ENCODE measurements around the gene PER1.
"Not testable (repeated sequence)": the region's sequence is repeated elsewhere in the genome, so short reads cannot be mapped to it uniquely, and the experiment has no call there.

PER1 gene

GRCh38 chr17:8121681-8122421, 30.4 kb downstream of the PER1 start:
- ATAC-seq = peak; percentile 26
- peak; percentile 81 for DNase-seq

DNA sequence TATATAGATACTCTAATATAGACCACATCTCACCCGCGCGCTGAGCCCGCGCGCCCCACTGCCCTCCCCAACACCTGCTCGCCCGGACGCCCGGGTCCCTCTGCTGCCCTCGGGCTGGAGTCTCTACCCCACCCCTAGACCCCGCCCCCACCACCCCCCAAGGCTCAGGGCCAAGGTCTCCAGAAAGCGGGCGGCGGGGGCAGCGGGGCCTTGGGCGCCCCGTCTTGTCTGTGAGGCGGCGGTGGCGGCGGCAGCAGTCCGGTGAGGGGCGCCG, 30.9 kb downstream of the PER1 start:
- ATAC-seq (no peak), DNase-seq (no peak)

DNA sequence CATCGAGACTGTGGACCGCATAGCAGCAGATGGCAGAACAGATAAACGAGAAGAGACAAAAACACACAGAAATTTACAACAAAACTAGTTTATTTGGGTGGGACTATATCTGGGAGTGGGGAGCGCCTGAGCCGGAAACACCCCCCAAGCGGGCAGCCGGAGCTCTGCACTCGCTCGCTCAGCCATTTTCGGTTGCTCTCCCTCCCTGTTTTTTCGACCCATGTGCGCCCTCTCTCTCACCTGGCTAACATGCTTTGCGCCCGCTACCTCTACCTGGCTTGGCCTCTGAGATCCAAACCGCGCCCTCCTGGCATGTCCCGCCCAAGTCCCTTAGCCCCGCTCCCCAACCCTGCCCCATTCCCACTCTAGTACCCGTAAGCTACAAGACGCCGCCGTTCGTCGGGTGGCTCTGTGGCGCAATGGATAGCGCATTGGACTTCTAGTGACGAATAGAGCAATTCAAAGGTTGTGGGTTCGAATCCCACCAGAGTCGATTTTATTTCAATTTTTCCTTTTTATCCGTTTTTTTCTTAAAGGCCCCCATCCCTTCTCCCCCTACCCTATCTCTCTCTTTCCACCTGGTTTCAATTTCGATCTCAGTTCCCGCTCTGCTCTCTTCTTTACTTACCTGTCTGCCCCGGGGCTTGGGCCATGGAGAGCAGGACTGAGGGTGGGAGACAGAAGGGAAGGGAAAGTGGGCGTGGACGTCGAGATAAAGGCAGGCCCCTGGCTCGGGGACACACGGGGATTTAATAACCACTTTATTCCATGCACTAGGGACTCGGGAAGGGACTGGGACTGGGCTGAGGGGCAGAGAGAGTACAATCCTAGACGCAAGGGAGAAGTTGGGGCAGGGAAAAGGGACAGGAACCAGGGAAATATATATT, 31.4 kb downstream of the PER1 start:
- ATAC-seq = no peak
- DNase-seq = peak; percentile 80

DNA sequence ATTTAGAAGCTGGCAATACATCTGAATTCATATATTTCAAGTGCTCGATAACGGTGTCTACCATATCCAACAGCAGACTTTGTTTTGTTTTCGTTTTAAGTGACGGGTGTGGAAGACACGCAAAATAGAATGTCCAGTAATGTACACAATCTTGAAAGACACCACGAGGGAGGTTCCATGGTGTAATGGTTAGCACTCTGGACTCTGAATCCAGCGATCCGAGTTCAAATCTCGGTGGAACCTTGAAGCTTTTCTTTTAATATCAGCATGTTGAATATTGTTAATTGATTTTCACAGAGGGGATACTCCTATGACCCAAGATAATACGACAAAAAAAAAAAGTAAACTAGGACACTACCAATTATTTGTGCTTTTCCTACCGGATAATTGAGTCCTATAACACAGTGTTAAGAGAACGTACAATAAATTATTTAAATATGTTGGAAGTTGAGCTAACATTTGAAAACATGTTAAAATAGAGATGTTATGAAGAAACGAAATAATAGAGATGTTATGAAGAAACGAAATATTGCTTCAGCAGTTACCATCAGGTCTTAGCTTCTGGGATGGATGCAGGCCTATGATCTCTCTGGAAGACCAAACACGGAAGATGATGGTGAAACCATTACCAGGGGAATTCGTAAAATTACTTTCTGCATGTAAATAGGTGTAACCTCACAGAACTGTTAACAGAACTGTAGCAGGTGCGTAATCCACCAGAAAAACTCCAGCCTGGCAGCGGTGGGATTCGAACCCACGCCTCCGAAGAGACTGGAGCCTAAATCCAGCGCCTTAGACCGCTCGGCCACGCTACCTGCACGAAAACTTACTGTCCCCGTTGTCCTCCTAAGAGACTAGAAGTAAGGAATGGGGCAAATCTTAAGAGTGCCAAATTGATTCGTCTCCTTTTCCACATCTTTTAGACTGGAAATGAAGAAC, 32.4 kb downstream of the PER1 start:
- ATAC-seq (peak; percentile 68), DNase-seq (peak; percentile 91)

DNA sequence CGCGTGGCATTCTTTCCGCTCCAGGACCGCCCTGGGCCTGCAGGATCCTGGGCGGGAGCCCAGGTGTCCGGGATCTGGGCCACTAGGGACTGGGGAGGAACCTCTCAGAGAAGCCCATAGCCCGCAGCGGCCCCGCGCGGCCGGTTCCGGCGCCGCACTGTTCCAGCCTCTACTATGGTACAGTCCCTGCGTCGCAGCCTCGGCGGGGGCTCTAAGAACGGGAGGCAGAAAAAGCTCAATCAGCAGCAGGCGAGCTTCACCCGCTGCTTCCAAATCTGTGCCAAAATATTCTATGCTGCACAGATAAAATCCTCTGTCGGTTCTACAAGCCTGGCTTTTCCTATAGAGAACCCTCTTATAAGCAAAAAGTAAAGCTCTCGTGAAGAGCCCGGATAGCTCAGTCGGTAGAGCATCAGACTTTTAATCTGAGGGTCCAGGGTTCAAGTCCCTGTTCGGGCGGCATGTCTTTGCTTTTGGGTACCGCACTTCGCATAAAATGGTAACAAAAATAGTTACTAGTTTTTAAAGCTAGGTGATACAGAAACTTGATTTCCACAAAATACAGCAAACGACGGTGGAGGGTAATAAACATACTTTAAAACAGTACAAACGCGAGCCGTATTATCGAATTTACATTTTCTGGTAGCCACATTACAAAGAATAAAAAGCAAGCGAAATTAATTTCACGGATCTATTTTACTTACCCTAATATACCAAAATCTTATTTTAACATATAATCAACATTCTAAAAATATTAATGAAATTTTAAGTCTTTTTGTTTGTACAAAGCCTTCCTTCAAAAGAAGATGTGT, 33.2 kb downstream of the PER1 start:
- ATAC-seq (peak; percentile 57), DNase-seq (peak; percentile 92)

- DNase-seq = no peak
- ATAC-seq = no peak
Observed at GRCh38 chr17:8117980-8118768, 34.0 kb downstream of the PER1 start, which contains the start of gene ALOXE3. Gene ALOXE3, minus strand, starts transcription at chr17:8118514. Its CDS starts 524 bp downstream, at chr17:8117990.

DNA sequence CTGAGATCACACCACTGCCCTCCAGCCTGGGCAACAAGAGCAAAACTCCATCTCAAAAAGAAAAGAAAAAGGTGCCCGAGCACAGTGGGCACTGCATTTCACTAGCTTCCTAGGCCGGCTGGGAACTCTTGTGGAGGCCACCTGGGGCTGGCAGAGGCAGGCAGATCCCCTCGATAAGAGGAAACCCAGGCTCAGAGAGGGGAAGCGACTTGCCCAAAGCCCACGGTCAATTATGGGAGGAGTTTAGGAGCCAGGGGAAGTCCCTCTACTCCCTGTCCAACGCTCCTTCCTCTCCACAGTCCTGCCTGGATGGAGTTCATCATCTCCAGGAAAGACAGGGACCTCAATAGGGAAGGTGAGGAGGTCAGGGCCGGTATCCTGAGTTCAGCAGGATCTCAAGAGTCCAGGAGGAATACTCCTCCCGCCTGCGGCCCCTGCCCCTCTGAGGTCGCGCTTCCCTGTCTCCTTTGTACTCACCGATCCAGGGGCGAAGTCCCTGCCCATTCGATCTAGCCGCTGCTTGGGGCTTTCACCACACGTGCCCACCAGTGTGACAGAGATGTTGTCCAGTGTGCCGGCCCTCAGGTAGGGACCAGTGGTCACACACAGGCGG, 34.7 kb downstream of the PER1 start:
- no peak for DNase-seq
- ATAC-seq = no peak

- DNase-seq (no peak), ATAC-seq (no peak)
Observed at GRCh38 chr17:8116776-8117175, 35.4 kb downstream of the PER1 start.

GRCh38 chr17:8110907-8111306, 41.3 kb downstream of the PER1 start:
- no peak for ATAC-seq

GRCh38 chr17:8110456-8110804, 41.8 kb downstream of the PER1 start:
- DNase-seq (no peak), ATAC-seq (no peak)

More at GRCh38 chr17:8110907-8111306, 41.3 kb downstream of the PER1 start:
- DNase-seq = no peak

DNA sequence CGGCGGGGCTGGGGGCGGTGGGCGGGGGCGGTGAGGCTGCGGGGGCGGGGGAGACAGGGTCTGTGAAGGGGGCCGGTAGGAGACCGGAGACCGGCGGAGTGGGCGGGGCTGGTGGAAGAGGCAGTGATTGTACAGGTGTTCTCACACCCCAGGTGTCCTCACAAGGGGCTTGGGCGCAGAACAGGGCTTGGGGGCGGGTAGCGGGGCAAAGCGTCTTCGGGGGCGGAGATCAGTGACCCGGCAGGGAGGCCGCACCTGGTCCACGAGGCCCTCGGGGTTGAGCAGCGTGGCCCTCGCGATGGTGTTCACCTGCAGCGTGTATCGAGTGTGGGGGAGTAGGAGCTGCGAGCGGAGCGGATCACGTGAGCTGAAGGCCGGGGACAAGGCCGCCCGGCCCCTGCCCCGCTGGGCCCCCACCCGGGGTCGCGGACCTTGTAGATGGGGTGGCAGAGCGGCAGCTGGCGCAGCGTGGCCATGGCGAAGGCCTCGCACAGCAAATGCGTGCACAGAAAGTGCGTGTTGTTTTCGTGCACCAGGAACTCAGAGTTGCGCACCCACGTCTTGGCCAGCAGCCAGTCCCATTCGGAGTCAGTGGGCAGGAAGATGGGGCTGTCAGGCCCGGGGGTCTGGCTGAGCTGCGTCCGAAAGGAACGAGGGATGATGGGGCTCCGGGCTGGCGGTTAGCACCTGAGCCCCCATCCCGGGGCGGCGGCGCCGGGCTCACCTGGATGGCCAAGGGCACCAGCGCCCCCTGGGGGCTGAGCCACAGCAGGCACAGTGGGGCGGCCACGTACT, 42.3 kb downstream of the PER1 start:
- DNase-seq = peak; percentile 86

GRCh38 chr17:8108972-8109660, 43.1 kb downstream of the PER1 start:
- no peak for ATAC-seq
- DNase-seq = no peak

More for the DNA sequence above, 42.3 kb downstream of the PER1 start:
- ATAC-seq = peak; percentile 87

- DNase-seq, ATAC-seq: not testable (repeated sequence)
Observed at GRCh38 chr17:8106980-8107379, 45.2 kb downstream of the PER1 start.

GRCh38 chr17:8105957-8106398, 46.2 kb downstream of the PER1 start:
- ATAC-seq (no peak), DNase-seq (no peak)

GRCh38 chr17:8104911-8105310, 47.3 kb downstream of the PER1 start:
- DNase-seq (no peak), ATAC-seq (no peak)

- DNase-seq (no peak), ATAC-seq (no peak)
Observed at GRCh38 chr17:8103549-8103948, 48.7 kb downstream of the PER1 start.

- ATAC-seq = no peak
Observed at GRCh38 chr17:8101721-8102120, 50.5 kb downstream of the PER1 start.

GRCh38 chr17:8100763-8101162, 51.4 kb downstream of the PER1 start:
- no peak for DNase-seq
- no peak for ATAC-seq

More at GRCh38 chr17:8101721-8102120, 50.5 kb downstream of the PER1 start:
- no peak for DNase-seq

DNA sequence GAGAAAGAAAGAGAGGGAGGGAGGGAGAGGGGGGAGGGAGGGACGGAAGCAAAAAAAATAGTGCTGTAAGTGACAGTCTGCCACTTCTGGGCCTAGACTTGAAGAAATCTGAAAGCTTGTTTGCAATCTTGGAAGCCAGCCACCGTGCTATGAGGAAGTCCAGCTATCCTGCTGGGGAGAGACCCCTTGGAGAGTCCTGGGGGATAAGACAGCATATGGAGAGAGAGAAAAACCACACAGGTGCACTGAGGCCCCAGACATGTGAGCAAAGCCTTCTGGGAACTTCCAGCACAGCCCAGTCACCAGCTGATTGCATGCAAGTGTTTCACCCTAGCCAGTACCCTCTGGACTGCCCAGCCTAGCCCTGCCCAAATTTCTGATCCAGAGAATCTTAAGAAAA, 52.1 kb downstream of the PER1 start:
- DNase-seq (no peak), ATAC-seq (no peak)

Measured in stimulated activated naive CD8-positive, alpha-beta T cell treated with anti-CD3 and anti-CD28 coated beads, Interleukin-15, Interleukin-2, amounts not matched to agents 100 U/mL and 50 U/mL, for 24 hours (primary cell).